NCI-H1436 (cell line): Measurements from ENCODE around the gene SLC5A8.
"Not testable (repeated sequence)": the region's sequence is repeated elsewhere in the genome, so short reads cannot be mapped to it uniquely, and the experiment has no call there.

Source experiments
- DNase-seq: peaks from one replicate; lab custom pipeline; 2025; lab: John Stamatoyannopoulos, UW

SLC5A8 gene

DNA sequence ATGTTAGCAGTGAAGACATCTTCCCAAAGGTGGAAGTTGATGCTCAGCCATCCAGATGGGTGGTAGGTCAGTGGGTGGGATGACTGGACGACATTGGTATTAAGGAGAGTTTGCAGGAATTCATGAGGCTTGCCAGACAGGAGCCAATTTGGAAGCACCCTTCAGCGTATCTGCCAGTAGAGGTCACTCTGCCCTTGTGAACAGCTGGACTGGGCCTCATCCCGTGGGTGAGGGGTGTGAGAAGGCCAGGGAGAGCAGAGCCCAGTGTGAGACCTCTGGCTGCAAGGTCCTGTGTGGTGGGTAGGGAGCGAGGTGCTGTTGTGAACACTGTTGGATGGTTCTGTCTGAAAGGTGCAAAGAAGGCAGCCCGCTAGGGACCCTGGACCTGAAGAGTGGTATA, 37.7 kb downstream of the SLC5A8 start:
- no peak for DNase-seq

DNA sequence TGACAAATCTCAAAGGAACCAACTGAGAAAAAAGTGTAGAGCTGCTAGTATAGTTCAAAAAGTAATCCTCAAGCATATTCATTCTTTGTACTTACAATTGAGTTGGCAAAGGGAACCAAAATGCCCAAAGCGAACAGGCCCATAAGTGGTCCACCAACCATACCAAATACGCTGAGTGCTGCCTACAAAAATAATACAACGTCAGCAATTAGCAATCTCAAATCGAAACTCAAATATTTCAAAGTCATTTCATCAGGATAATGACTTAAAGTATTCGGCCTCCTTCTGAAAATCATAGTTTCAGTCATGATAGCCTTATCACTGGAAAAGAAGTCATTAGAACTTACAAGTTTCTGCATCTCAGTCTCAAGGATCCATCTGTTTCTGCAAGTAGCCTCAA, 42.0 kb downstream of the SLC5A8 start:
- no peak for DNase-seq

DNA sequence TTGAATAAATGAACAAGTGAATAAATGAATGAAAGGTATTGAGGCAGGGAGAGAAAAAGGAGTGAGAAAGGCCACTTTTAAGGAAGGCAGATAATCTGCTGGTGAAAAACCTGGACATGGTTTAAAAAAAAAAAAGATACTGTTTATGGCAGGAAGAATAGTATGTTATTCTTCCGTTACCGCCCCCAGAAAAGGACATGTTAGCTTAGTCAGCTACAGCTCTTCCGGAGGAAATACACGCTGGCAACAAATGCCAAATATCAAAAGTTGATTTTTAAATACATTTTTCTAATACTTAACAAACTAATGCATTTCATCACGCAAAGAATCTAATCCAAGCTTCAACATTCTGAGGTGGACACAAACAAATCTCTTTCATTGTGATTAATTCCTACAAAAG, 43.2 kb downstream of the SLC5A8 start:
- no peak for DNase-seq

DNA sequence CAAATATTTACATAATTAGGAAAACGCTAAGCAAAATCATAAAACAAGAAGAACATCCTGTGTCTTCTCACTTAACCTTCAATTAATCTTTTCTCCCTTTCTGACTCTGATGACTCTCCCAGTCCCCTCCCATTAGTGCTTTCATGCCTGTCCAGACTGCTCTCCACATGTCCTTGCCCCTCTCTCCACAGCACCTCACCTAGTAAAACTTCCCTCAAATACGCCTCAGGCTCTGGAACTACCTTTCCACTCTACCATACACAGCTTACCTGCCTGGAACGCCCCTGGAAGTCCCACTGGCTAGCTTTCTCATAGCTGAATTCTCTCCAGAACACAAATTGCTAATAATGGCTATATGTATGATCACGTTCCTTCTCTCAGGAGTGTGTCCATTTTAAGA, 44.7 kb downstream of the SLC5A8 start:
- DNase-seq: no peak

DNA sequence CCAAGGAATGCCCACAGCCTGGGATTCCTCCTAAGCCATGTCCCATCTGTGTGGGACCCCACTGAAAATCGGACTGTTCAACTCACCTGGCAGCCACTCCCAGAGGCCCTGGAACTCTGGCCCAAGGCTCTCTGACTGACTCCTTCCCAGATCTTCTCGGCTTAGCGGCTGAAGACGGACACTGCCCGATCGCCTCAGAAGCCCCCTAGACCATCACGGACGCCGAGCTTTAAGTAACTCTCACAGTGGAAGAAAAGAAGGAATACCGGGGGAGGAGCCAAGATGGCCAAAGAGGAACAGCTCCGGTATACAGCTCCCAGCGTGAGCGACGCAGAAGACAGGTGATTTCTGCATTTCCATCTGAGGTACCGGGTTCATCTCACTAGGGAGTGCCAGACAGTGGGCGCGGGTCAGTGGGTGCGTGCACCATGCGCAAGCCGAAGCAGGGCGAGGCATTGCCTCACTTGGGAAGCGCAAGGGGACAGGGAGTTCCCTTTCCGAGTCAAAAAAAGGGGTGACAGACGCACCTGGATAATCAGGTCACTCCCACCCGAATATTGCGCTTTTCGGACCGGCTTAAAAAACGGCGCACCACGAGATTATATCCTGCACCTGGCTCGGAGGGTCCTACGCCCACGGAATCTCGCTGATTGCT, 64.1 kb downstream of the SLC5A8 start:
- not testable (repeated sequence) for DNase-seq

GRCh38 chr12:101127521-101128219, 82.4 kb downstream of the SLC5A8 start:
- no peak for DNase-seq

DNA sequence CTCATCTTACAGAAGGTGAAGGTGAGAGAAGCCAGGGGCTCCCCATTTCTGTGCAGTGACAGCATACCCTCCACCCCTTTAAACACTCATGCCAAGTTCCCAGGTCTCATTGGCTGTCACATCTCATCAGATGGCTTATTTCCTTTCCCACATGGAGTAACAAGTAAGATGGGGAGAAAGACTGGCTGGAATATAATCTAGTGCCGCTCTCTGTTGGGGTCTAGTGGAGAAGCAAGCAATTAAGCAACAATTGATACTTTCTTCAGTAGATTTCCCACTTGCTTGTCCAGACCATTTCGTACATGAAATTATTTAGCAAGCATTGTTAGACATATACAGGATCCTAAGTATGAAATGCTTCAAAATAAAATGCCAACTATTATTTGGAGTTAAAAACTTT, 92.2 kb downstream of the SLC5A8 start:
- no peak for DNase-seq

- DNase-seq: no peak
These were observed 93.1 kb downstream of the SLC5A8 start for GRCh38 chr12:101116911-101117310.

- no peak for DNase-seq
These were observed 94.7 kb downstream of the SLC5A8 start for GRCh38 chr12:101115326-101115725.

DNA sequence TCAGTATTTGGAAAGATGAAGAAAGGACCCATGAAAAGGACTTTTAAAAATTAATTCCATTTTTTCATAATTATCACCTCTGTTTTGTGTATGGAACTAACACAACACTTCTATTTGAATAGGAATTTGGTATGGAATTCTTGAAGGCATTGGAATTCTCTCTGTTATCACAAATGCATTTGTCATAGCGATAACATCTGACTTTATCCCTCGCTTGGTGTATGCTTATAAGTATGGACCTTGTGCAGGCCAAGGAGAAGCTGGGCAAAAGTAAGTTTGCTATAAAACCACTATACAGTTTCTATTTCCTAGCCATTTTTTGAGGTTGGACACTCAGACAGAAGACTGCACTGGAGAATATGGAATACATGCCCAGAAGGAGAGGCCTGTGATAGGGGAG, 98.6 kb downstream of the SLC5A8 start:
- no peak for DNase-seq

- DNase-seq: no peak
These were observed 99.2 kb downstream of the SLC5A8 start for GRCh38 chr12:101110866-101111265.

GRCh38 chr12:101108130-101108529, 101.9 kb downstream of the SLC5A8 start:
- no peak for DNase-seq

- DNase-seq: no peak
These were observed 102.8 kb downstream of the SLC5A8 start for GRCh38 chr12:101107032-101107763.
